ENCODE results near the gene SSBP4.
A peak's percentile ranks its signal among the peaks of the same experiment; 100 is the strongest.

GRCh38 chr19:18418483-18419194 lies 559 bp upstream of the SSBP4 start:
- TF ChIP-seq POLR2AphosphoS5 (IDR thresholded peaks at IDR 0.05; ENCODE audit: control insufficient read depth, insufficient read depth, low read depth, low read length) (no peak), ZBTB17 (CRISPR knock-in tag; IDR thresholded peaks at IDR 0.05) (peak; percentile 53), POLR2G (IDR thresholded peaks at IDR 0.05; ENCODE audit: low read depth, low read length) (peak; percentile 73), KLF10 (CRISPR knock-in tag; IDR thresholded peaks at IDR 0.05) (no peak), ZBTB9 (CRISPR knock-in tag; IDR thresholded peaks at IDR 0.05) (peak; percentile 84; the same call in 1 of the 2 replicates), MAFK (IDR thresholded peaks at IDR 0.05; ENCODE audit: low read length) (no peak), ZNF384 (IDR thresholded peaks at IDR 0.05; ENCODE audit: low read depth, low read length) (no peak), CBFB (CRISPR knock-in tag; IDR thresholded peaks at IDR 0.05) (peak; percentile 64; the same call in 1 of the 2 replicates), POLR2A (conservative IDR thresholded peaks at IDR 0.05) (peak; percentile 53)

All from K562 (cell line).